Measurements from ENCODE around the gene PJA1.

PJA1 gene

DNA sequence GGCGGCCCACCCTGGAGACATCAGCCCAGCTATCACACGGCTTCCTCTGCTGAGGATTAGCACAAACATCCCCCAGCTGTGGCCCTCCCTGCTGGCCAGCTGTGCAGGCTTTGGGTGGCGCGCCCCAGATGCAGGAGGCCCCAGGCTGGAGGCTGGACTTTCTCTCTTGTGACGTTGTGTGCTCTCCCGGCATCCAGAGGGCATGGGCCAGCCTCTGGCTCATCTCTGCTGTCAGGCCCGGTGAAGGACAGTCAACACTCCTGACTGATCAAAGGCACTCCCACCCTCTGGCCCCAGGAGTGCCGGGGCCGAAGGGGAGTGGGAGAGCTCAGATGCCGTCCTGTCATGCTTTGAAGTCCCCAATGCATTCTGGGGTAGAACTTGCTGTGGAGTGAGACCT, 29.9 kb upstream of the PJA1 start:
- Histone ChIP-seq H3K4me3 (ENCODE audit: low read depth, low read length, poor library complexity, severe bottlenecking) (no peak overlapping the region), H3K9me2 (ENCODE audit: low read depth, low read length) (no peaks in the 10 kb centered on the region), H3K9ac (ENCODE audit: low read length) (no peak overlapping the region), H4K20me1 (ENCODE audit: insufficient read depth, low read length) (no peaks in the 10 kb centered on the region), H2AFZ (ENCODE audit: low read length) (no peak overlapping the region), H3K79me2 (ENCODE audit: insufficient read depth, low read length) (no peaks in the 10 kb centered on the region), H3K27me3 (ENCODE audit: insufficient read depth, low read length) (no peaks in the 10 kb centered on the region), H3K4me2 (ENCODE audit: low read length) (no peak overlapping the region), H3K9me3 (ENCODE audit: low read length) (no peaks in the 10 kb centered on the region), H3K4me1 (ENCODE audit: insufficient read depth, low read length, severe bottlenecking) (no peaks in the 10 kb centered on the region), H3K36me3 (ENCODE audit: insufficient read depth, low read length) (no peaks in the 10 kb centered on the region), H3K27ac (ENCODE audit: low read depth, low read length, poor library complexity, severe bottlenecking) (no peak overlapping the region), H3F3A (ENCODE audit: insufficient read depth, low read length) (no peaks in the 10 kb centered on the region)
- TF ChIP-seq, protein P1, sequence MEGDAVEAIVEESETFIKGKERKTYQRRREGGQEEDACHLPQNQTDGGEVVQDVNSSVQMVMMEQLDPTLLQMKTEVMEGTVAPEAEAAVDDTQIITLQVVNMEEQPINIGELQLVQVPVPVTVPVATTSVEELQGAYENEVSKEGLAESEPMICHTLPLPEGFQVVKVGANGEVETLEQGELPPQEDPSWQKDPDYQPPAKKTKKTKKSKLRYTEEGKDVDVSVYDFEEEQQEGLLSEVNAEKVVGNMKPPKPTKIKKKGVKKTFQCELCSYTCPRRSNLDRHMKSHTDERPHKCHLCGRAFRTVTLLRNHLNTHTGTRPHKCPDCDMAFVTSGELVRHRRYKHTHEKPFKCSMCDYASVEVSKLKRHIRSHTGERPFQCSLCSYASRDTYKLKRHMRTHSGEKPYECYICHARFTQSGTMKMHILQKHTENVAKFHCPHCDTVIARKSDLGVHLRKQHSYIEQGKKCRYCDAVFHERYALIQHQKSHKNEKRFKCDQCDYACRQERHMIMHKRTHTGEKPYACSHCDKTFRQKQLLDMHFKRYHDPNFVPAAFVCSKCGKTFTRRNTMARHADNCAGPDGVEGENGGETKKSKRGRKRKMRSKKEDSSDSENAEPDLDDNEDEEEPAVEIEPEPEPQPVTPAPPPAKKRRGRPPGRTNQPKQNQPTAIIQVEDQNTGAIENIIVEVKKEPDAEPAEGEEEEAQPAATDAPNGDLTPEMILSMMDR (IDR thresholded peaks at IDR 0.05; ENCODE audit: low read length), result no peak
- TF ChIP-seq EZH2 (IDR thresholded peaks at IDR 0.05; ENCODE audit: borderline replicate concordance, low read length), result no peak

- H3K4me2 ChIP-seq (ENCODE audit: low read length), result no peak overlapping the region
- H3K9me3 ChIP-seq (ENCODE audit: low read length), result no peaks in the 10 kb centered on the region
- no peaks in the 10 kb centered on the region for H3K4me1 ChIP-seq (ENCODE audit: insufficient read depth, low read length, severe bottlenecking)
- H3K4me3 ChIP-seq (ENCODE audit: low read depth, low read length, poor library complexity, severe bottlenecking), result no peak overlapping the region
- H2AFZ ChIP-seq (ENCODE audit: low read length), result no peak overlapping the region
- H3K27ac ChIP-seq (ENCODE audit: low read depth, low read length, poor library complexity, severe bottlenecking), result no peak overlapping the region
- H3K79me2 ChIP-seq (ENCODE audit: insufficient read depth, low read length), result no peaks in the 10 kb centered on the region
- H3K9me2 ChIP-seq (ENCODE audit: low read depth, low read length), result no peaks in the 10 kb centered on the region
- no peak overlapping the region for H3K9ac ChIP-seq (ENCODE audit: low read length)
- no peaks in the 10 kb centered on the region for H4K20me1 ChIP-seq (ENCODE audit: insufficient read depth, low read length)
- no peaks in the 10 kb centered on the region for H3F3A ChIP-seq (ENCODE audit: insufficient read depth, low read length)
- TF ChIP-seq EZH2 (IDR thresholded peaks at IDR 0.05; ENCODE audit: borderline replicate concordance, low read length), result no peak
- TF ChIP-seq, protein P1 (IDR thresholded peaks at IDR 0.05; ENCODE audit: low read length), result no peak
- no peaks in the 10 kb centered on the region for H3K27me3 ChIP-seq (ENCODE audit: insufficient read depth, low read length)
- H3K36me3 ChIP-seq (ENCODE audit: insufficient read depth, low read length), result no peaks in the 10 kb centered on the region
Observed at GRCh38 chrX:69192603-69193002, 27.4 kb upstream of the PJA1 start.

- H3K9ac ChIP-seq (ENCODE audit: low read length), result no peak overlapping the region
- no peak overlapping the region for H2AFZ ChIP-seq (ENCODE audit: low read length)
- TF ChIP-seq EZH2 (IDR thresholded peaks at IDR 0.05; ENCODE audit: borderline replicate concordance, low read length), result no peak
- TF ChIP-seq, protein P1 (IDR thresholded peaks at IDR 0.05; ENCODE audit: low read length), result no peak
- no peaks in the 10 kb centered on the region for H3K36me3 ChIP-seq (ENCODE audit: insufficient read depth, low read length)
- no peaks in the 10 kb centered on the region for H3F3A ChIP-seq (ENCODE audit: insufficient read depth, low read length)
- no peaks in the 10 kb centered on the region for H3K27me3 ChIP-seq (ENCODE audit: insufficient read depth, low read length)
- no peaks in the 10 kb centered on the region for H4K20me1 ChIP-seq (ENCODE audit: insufficient read depth, low read length)
- H3K27ac ChIP-seq (ENCODE audit: low read depth, low read length, poor library complexity, severe bottlenecking), result no peak overlapping the region
- no peak overlapping the region for H3K4me3 ChIP-seq (ENCODE audit: low read depth, low read length, poor library complexity, severe bottlenecking)
- H3K9me2 ChIP-seq (ENCODE audit: low read depth, low read length), result no peaks in the 10 kb centered on the region
- H3K4me2 ChIP-seq (ENCODE audit: low read length), result no peak overlapping the region
- H3K9me3 ChIP-seq (ENCODE audit: low read length), result no peaks in the 10 kb centered on the region
- H3K4me1 ChIP-seq (ENCODE audit: insufficient read depth, low read length, severe bottlenecking), result no peaks in the 10 kb centered on the region
- no peaks in the 10 kb centered on the region for H3K79me2 ChIP-seq (ENCODE audit: insufficient read depth, low read length)
Observed at GRCh38 chrX:69189576-69190371, 24.5 kb upstream of the PJA1 start.

All from OCI-LY1 (cell line).